ENCODE results near the gene PHF20.
"Not testable (repeated sequence)": the region's sequence is repeated elsewhere in the genome, so short reads cannot be mapped to it uniquely, and the experiment has no call there.

Gene PHF20

DNA sequence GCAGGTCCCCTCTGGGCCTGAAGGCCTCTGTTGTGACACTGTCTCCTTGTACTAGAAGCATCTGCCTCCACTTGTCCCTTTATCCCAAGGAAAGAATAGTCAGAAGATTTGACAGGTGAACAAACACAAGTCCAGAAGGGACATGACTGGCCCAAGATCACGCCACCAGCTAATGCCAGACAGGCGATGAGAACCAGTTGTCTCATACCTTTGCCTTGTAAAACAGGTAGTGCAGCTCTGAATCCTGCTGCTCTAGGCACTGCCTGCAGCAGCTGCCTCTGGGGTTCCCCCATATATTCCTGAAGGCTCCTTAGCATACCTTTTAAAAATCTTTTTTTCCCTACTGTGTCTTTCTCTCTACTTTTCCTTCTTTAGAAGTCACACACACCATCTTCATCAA lies 157.5 kb downstream of the PHF20 start:
- H3K9me3 ChIP-seq (ENCODE audit: control insufficient read depth in 5 of 5, low read length in 5 of 5) = no peaks in the 10 kb centered on the region
- no peaks in the 10 kb centered on the region for H3K27me3 ChIP-seq (ENCODE audit: control insufficient read depth in 5 of 5, insufficient read depth in 4 of 5, low read length in 5 of 5)
- H3K36me3 ChIP-seq (ENCODE audit: control insufficient read depth in 5 of 5, insufficient read depth in 5 of 5, low read length in 5 of 5) = peaks cover 17 to 66% (median 42%) of the 10 kb centered on the region in 5 donors
- no peaks in the 10 kb centered on the region for H3K4me1 ChIP-seq (ENCODE audit: control insufficient read depth in 5 of 5, insufficient read depth in 5 of 5, low read length in 5 of 5)
- no peak overlapping the region for H3K27ac ChIP-seq (ENCODE audit: low read depth, low read length)
- H3K4me3 ChIP-seq (ENCODE audit: low read depth in 1 of 5, low read length in 5 of 5) = no peak overlapping the region
- no peak overlapping the region for H3K9ac ChIP-seq (ENCODE audit: low read length in 5 of 5)

DNA sequence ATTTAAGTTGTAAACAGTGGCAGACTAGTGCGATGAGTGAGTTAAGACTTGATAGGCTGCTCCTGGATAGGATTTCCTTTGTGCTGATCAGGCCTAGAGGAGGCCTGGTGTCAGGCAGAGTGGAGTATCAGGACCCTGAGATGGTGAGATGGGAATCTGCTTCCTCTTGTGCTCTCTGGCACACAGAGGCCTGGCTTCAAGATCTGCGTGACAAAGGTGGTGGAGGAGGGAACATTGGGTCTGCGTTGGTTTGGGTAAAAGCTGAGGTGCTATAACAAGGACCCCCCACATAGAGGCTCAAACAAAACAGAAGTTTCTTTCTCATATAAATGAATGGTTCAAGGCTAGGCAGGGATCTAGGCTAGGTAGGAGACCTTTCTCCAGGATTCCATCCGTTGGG lies 162.2 kb downstream of the PHF20 start:
- Histone ChIP-seq H3K4me3 (ENCODE audit: low read depth in 1 of 5, low read length in 5 of 5) (no peak overlapping the region), H3K9ac (ENCODE audit: low read length in 5 of 5) (no peak overlapping the region), H3K36me3 (ENCODE audit: control insufficient read depth in 5 of 5, insufficient read depth in 5 of 5, low read length in 5 of 5) (peaks cover 15 to 69% (median 47%) of the 10 kb centered on the region in 5 donors), H3K9me3 (ENCODE audit: control insufficient read depth in 5 of 5, low read length in 5 of 5) (no peaks in the 10 kb centered on the region), H3K27me3 (ENCODE audit: control insufficient read depth in 5 of 5, insufficient read depth in 4 of 5, low read length in 5 of 5) (no peaks in the 10 kb centered on the region), H3K27ac (ENCODE audit: low read depth, low read length) (no peak overlapping the region), H3K4me1 (ENCODE audit: control insufficient read depth in 5 of 5, insufficient read depth in 5 of 5, low read length in 5 of 5) (no peaks in the 10 kb centered on the region)

DNA sequence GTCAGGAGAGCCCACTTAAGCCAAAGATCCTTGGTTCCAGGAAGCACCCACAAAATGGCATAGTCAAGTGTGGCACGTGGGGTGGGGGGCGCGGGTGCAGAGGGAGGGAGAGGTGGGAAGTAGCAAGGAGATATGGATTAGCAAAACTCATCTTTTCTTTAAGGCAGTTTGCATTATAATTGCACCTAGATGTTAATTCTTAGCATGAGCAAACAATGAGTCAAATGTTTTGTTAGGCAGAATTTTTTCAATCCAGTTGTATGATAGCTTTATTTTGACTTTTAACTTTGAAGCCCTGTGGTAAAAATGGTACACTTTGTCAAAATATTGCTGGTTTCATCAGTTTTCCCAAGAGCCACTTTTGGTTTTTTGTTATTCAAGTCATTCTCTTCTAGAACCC lies 167.4 kb downstream of the PHF20 start:
- H3K9ac ChIP-seq (ENCODE audit: low read length in 5 of 5) = no peak overlapping the region
- H3K27ac ChIP-seq (ENCODE audit: low read depth, low read length) = no peak overlapping the region
- H3K27me3 ChIP-seq (ENCODE audit: control insufficient read depth in 5 of 5, insufficient read depth in 4 of 5, low read length in 5 of 5) = no peaks in the 10 kb centered on the region
- H3K9me3 ChIP-seq (ENCODE audit: control insufficient read depth in 5 of 5, low read length in 5 of 5) = no peaks in the 10 kb centered on the region
- H3K4me3 ChIP-seq (ENCODE audit: low read depth in 1 of 5, low read length in 5 of 5) = no peak overlapping the region
- no peaks in the 10 kb centered on the region for H3K4me1 ChIP-seq (ENCODE audit: control insufficient read depth in 5 of 5, insufficient read depth in 5 of 5, low read length in 5 of 5)
- peaks cover 11 to 62% (median 50%) of the 10 kb centered on the region in 5 donors for H3K36me3 ChIP-seq (ENCODE audit: control insufficient read depth in 5 of 5, insufficient read depth in 5 of 5, low read length in 5 of 5)

DNA sequence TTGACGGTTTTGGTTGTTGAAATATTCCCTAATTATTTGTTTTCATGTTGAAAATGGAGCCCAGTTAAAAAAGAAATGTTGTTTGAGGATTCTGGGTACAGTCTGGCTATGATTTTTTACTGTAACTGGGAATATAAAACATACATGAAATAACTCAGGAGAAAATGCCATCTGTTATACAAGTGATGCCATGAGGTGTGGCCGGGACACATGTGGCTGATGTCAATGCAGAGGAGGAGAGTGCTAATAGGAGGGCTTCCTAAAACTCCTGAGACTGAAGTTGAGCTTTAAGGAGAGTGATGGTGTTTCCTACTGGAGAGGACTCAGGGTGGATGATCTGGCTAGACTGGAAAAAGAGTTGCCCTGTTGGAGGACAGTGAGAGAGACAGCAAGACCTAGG lies 169.8 kb downstream of the PHF20 start:
- Histone ChIP-seq H3K4me3 (ENCODE audit: low read depth in 1 of 5, low read length in 5 of 5) (no peak overlapping the region), H3K4me1 (ENCODE audit: control insufficient read depth in 5 of 5, insufficient read depth in 5 of 5, low read length in 5 of 5) (no peaks in the 10 kb centered on the region), H3K9ac (ENCODE audit: low read length in 5 of 5) (no peak overlapping the region), H3K27ac (ENCODE audit: low read depth, low read length) (no peak overlapping the region), H3K36me3 (ENCODE audit: control insufficient read depth in 5 of 5, insufficient read depth in 5 of 5, low read length in 5 of 5) (peaks cover 11 to 66% (median 55%) of the 10 kb centered on the region in 5 donors), H3K27me3 (ENCODE audit: control insufficient read depth in 5 of 5, insufficient read depth in 4 of 5, low read length in 5 of 5) (no peaks in the 10 kb centered on the region), H3K9me3 (ENCODE audit: control insufficient read depth in 5 of 5, low read length in 5 of 5) (no peaks in the 10 kb centered on the region)

DNA sequence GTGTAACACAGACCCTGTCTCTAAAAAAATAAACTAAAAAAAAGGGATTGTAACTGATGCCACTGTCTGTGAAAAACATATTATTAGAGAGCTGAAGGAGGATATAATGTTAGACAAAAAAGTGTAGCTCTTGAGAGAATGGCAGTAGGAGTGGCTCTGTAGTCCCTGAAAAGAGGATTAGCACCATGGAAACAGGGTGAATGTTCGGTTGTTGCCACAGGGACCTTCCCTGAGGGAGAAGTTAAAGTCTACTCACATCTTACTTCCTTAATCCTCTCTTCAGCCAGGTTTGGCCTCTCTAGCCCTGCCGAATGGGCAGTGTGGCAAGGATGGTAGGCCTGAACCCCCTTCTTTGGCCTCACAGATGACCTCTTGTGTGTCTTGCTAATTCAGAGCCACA lies 170.4 kb downstream of the PHF20 start:
- Histone ChIP-seq H3K4me1 (ENCODE audit: control insufficient read depth in 5 of 5, insufficient read depth in 5 of 5, low read length in 5 of 5) (no peaks in the 10 kb centered on the region), H3K9me3 (ENCODE audit: control insufficient read depth in 5 of 5, low read length in 5 of 5) (no peaks in the 10 kb centered on the region), H3K27me3 (ENCODE audit: control insufficient read depth in 5 of 5, insufficient read depth in 4 of 5, low read length in 5 of 5) (no peaks in the 10 kb centered on the region), H3K36me3 (ENCODE audit: control insufficient read depth in 5 of 5, insufficient read depth in 5 of 5, low read length in 5 of 5) (peaks cover 11 to 69% (median 58%) of the 10 kb centered on the region in 5 donors), H3K9ac (ENCODE audit: low read length in 5 of 5) (no peak overlapping the region), H3K27ac (ENCODE audit: low read depth, low read length) (no peak overlapping the region), H3K4me3 (ENCODE audit: low read depth in 1 of 5, low read length in 5 of 5) (no peak overlapping the region)

DNA sequence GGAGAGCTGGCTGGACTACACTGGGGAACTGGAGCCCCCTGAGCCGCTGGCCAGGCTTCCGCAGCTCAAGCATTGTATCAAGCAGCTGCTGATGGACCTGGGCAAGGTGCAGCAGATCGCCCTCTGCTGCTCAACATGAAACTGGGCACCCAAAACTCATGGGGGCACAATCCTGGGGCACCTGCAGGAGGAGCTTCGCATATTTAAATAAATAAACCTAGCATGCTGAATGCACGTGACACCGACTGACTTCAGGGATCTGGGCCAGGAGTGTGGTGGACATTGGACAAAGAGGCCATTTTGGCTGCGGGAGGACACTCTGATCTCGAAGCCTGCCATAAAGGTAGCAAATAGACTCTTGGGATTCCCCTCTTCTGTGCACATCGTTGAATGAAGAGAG lies 175.7 kb downstream of the PHF20 start:
- Histone ChIP-seq H3K36me3 (ENCODE audit: control insufficient read depth in 5 of 5, insufficient read depth in 5 of 5, low read length in 5 of 5) (peaks cover 7 to 43% (median 31%) of the 10 kb centered on the region in 5 donors), H3K9ac (ENCODE audit: low read length in 5 of 5) (no peak overlapping the region), H3K4me1 (ENCODE audit: control insufficient read depth in 5 of 5, insufficient read depth in 5 of 5, low read length in 5 of 5) (peaks cover 0 to 7% (median 3%) of the 10 kb centered on the region in 5 donors), H3K27ac (ENCODE audit: low read depth, low read length) (no peak overlapping the region), H3K9me3 (ENCODE audit: control insufficient read depth in 5 of 5, low read length in 5 of 5) (no peaks in the 10 kb centered on the region), H3K4me3 (ENCODE audit: low read depth in 1 of 5, low read length in 5 of 5) (no peak overlapping the region), H3K27me3 (ENCODE audit: control insufficient read depth in 5 of 5, insufficient read depth in 4 of 5, low read length in 5 of 5) (no peaks in the 10 kb centered on the region)

DNA sequence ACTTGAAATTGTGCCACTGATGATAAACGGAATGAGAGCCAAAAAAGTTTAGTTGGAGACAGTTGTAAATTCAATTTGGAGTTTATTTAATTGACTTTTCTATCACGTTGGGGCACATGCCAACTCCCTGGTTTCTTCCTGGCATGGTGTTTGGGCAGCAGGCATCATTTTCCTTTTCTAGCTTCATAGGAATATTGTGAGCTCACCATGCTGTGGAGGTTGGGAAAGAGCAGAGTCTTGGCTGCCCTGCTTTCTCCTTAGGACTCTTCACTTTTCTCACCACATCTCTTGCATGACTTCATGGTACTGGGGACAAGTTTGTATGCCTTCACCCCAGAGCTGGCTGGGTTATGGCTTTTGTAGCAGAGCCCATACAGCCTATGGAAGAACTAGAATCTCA lies 176.1 kb downstream of the PHF20 start:
- Histone ChIP-seq H3K9ac (ENCODE audit: low read length in 5 of 5) (no peak overlapping the region), H3K27ac (ENCODE audit: low read depth, low read length) (no peak overlapping the region), H3K36me3 (ENCODE audit: control insufficient read depth in 5 of 5, insufficient read depth in 5 of 5, low read length in 5 of 5) (peaks cover 7 to 43% (median 31%) of the 10 kb centered on the region in 5 donors)

DNA sequence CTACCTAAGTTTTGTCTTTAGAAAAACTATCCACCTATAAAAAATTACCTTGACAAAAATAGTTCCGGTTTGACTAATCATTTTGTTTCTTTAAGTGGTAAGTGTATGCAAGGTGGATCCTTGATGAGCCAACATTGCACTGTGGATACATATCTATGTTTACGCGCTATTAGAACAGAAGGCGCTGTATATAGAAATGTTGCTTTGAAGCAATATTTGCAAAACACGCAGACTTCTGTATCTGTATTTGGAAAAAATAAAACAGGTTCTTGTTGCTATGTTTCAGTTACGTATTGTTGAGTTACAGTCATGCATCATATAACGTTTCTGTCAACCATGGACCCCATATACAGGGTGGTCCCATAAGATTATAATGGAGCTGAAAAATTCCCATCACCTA lies 178.3 kb downstream of the PHF20 start:
- peaks cover 6 to 23% (median 20%) of the 10 kb centered on the region in 5 donors for H3K4me1 ChIP-seq (ENCODE audit: control insufficient read depth in 5 of 5, insufficient read depth in 5 of 5, low read length in 5 of 5)
- no peaks in the 10 kb centered on the region for H3K9me3 ChIP-seq (ENCODE audit: control insufficient read depth in 5 of 5, low read length in 5 of 5)
- no peak overlapping the region for H3K9ac ChIP-seq (ENCODE audit: low read length in 5 of 5)
- peaks cover 7 to 29% (median 21%) of the 10 kb centered on the region in 5 donors for H3K36me3 ChIP-seq (ENCODE audit: control insufficient read depth in 5 of 5, insufficient read depth in 5 of 5, low read length in 5 of 5)
- H3K27ac ChIP-seq (ENCODE audit: low read depth, low read length) = no peak overlapping the region
- no peaks in the 10 kb centered on the region for H3K27me3 ChIP-seq (ENCODE audit: control insufficient read depth in 5 of 5, insufficient read depth in 4 of 5, low read length in 5 of 5)
- no peak overlapping the region for H3K4me3 ChIP-seq (ENCODE audit: low read depth in 1 of 5, low read length in 5 of 5)

More for the DNA sequence above, 176.1 kb downstream of the PHF20 start:
- H3K27me3 ChIP-seq (ENCODE audit: control insufficient read depth in 5 of 5, insufficient read depth in 4 of 5, low read length in 5 of 5) = no peaks in the 10 kb centered on the region
- no peaks in the 10 kb centered on the region for H3K9me3 ChIP-seq (ENCODE audit: control insufficient read depth in 5 of 5, low read length in 5 of 5)
- H3K4me1 ChIP-seq (ENCODE audit: control insufficient read depth in 5 of 5, insufficient read depth in 5 of 5, low read length in 5 of 5) = peaks cover 1 to 11% (median 7%) of the 10 kb centered on the region in 5 donors
- H3K4me3 ChIP-seq (ENCODE audit: low read depth in 1 of 5, low read length in 5 of 5) = no peak overlapping the region

DNA sequence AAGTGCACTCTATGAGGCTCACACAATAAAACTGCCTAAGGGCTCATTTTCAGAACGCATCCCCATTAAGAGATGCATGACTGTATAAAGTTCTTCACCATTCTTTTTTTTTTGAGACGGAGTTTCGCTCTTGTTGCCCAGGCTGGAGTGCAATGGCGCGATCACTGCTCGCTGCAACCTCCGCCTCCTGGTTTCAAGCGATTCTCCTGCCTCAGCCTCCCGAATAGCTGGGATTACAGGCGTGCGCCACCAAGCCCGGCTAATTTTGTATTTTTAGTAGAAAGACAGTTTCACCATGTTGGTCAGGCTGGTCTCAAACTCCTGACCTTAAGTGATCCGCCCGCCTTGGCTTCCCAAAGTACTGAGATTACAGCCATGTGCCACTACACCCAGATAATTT lies 180.3 kb downstream of the PHF20 start:
- H3K9ac ChIP-seq (ENCODE audit: low read length in 5 of 5); H3K27me3 ChIP-seq (ENCODE audit: control insufficient read depth in 5 of 5, insufficient read depth in 4 of 5, low read length in 5 of 5); H3K4me3 ChIP-seq (ENCODE audit: low read depth in 1 of 5, low read length in 5 of 5); H3K9me3 ChIP-seq (ENCODE audit: control insufficient read depth in 5 of 5, low read length in 5 of 5); H3K27ac ChIP-seq (ENCODE audit: low read depth, low read length): not testable (repeated sequence)
- H3K4me1 ChIP-seq (ENCODE audit: control insufficient read depth in 5 of 5, insufficient read depth in 5 of 5, low read length in 5 of 5) = peaks cover 6 to 30% (median 26%) of the 10 kb centered on the region in 5 donors
- peaks cover 7 to 17% (median 14%) of the 10 kb centered on the region in 5 donors for H3K36me3 ChIP-seq (ENCODE audit: control insufficient read depth in 5 of 5, insufficient read depth in 5 of 5, low read length in 5 of 5)

DNA sequence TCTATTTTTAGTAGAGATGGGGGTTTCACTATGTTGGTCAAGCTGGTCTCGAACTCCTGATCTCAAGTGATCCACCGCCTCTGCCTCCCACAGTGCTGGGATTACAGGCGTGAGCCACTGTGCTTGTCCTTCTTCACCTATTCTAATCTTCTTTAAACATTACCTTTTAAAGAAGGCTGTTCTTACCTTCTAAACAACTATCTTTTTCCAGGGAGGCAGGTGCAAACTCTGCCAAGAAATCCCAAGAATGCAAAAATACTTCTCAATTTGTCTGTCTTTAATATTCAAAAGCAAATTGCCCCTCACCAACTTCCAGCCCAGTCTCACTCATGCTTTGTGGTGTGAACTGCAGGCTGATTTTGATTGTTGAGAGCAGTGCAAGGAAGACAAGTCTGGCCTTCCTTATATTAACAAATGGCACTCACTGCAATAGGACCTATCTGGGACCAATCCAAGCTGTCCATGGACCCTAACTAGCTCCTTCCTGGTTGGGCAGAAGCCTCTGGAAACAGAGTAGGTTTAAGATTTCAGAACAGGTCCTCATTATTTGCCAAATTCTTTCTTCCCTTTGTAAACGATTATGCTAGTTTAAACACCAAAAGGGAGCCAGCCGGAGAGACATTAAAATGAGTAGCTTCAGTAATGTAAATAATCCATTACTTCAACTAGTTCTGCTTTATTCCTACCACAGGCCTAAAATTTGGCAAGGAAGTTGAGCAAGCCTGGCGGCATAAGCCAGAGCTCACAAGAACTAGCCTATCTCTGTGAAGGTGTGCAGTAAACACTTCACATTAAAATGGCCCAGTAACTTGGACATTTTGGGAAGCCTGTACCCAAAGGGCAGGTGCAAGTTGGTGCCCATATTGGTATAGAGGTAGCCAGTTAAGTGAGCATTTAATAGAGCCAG lies 180.9 kb downstream of the PHF20 start:
- Histone ChIP-seq H3K27me3 (ENCODE audit: control insufficient read depth in 5 of 5, insufficient read depth in 4 of 5, low read length in 5 of 5) (no peaks in the 10 kb centered on the region), H3K36me3 (ENCODE audit: control insufficient read depth in 5 of 5, insufficient read depth in 5 of 5, low read length in 5 of 5) (peaks cover 7 to 11% (median 7%) of the 10 kb centered on the region in 5 donors), H3K4me3 (ENCODE audit: low read depth in 1 of 5, low read length in 5 of 5) (peak overlapping the region; percentile 80 to 97 (median 92)), H3K9me3 (ENCODE audit: control insufficient read depth in 5 of 5, low read length in 5 of 5) (no peaks in the 10 kb centered on the region), H3K4me1 (ENCODE audit: control insufficient read depth in 5 of 5, insufficient read depth in 5 of 5, low read length in 5 of 5) (peaks cover 6 to 30% (median 26%) of the 10 kb centered on the region in 5 donors), H3K9ac (ENCODE audit: low read length in 5 of 5) (peak overlapping the region; percentile 96 to 100 (median 99)), H3K27ac (ENCODE audit: low read depth, low read length) (peak overlapping the region; percentile 95)
